Ammon's horn (tissue), 1 donor: ENCODE data around the gene C1QTNF8.
A peak's percentile ranks its signal among the peaks of the same experiment; 100 is the strongest.

Source experiments
- DNase-seq: peaks from one replicate; pipeline ENCODE4 v3.0.0-alpha.2; 2016; ENCODE audit warnings: low spot score

C1QTNF8 gene

DNA sequence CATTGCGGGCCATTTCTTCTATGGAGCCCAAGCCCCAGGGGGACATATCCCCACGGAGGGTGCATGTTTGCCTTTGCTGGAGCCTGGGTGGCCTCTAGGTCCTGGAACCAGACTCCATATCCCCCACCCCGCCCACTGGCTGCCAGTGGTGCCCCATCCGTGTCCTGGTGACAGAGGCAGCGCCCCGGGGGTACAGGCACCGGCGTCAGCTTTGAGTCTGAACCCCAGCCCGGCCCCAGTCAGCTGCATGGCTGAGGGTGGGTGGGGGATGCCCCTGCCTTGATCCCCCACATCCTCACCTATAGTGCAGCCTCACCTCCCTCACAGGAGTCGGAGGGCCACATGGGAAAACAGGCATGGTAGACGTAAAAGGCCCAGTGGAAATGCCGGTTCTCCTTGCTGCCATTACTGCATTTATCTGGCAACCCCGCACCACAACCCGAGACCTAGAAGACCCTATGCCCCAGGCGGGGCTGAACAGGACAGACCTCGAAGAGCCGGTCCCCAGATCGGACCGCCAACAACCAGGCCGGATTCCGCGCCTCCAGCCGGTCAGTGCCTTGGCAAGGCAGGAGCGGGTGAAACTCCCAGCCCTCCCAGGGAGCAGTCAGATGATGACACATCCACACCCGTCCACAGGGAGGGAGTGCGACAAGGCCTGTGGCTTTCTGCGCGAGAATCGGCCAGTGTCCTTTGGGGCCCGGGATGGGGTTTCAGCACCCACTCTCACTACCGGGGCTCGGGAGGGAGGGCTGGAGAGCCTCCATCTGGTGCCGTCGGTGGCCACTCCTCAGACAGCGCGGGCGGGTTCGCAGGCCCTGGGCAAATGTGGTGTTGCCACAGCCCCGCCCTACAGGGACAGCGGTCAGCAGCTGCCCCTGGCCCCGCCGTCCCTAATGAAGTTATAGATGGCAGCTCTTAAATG, 35.4 kb downstream of the C1QTNF8 start:
- no peak for DNase-seq

GRCh38 chr16:1059310-1059709, 36.7 kb downstream of the C1QTNF8 start:
- DNase-seq = no peak

- DNase-seq = no peak
These were observed 37.8 kb downstream of the C1QTNF8 start for GRCh38 chr16:1058216-1058615.

- DNase-seq = no peak
These were observed 38.7 kb downstream of the C1QTNF8 start for GRCh38 chr16:1057252-1057932.

DNA sequence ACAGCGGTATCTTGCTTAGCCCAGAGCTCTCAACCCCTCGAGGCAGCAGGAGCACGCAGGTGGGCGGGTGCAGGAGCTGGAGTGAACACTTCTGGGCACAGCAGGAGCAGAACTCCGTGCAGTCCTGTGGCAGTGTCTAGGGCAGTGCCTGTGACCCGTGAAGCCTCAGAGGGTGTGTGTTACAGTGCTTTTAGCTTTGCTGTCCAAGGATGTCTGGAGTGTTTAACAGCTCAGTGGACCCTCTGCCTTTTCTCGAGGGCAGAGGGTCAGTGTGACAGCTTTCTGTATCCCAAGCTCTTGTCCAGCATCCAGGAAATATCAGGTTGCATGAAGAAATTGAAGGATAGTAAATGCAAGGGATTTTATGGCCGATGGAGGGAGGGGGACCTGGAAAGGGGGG, 39.8 kb downstream of the C1QTNF8 start:
- DNase-seq = no peak

GRCh38 chr16:1055557-1055924, 40.5 kb downstream of the C1QTNF8 start:
- DNase-seq = no peak

- peak; percentile 82 for DNase-seq
These were observed 41.1 kb downstream of the C1QTNF8 start for GRCh38 chr16:1054660-1055556.

DNA sequence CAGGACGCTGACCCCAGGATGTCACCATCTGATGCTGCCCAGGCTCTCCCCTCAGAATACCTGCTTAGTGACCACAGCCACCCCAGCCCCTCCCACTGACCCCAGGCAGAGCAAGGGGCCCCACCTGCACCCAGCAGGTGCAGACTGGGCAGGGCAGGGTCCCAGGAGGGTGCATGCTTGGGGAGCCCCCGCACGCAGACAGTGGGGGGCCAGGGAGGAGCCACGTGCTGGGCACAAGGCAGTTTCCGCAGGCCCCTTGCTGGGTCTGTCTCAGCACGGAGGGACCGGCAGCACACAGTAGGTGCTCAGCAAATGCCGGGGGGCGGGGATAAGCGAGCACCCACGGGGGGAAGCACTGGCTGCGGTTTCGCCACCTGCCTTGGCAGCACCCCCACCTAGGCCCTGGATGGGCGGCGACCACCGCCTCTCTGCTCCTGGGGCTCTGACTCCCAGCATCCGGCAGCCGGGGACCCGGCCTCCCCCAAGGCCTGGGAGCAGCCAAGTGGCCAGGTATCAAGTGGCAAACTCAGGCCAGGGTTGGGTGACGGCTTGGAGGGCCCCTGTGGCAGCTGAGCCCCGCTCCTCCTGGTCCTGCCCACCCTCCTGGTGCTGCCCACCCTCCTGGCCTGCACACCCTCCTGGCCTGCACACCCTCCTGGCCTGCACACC, 42.2 kb downstream of the C1QTNF8 start:
- no peak for DNase-seq

GRCh38 chr16:1053121-1053521, 42.9 kb downstream of the C1QTNF8 start:
- no peak for DNase-seq

- DNase-seq = no peak
These were observed 43.3 kb downstream of the C1QTNF8 start for GRCh38 chr16:1052721-1053120.

GRCh38 chr16:1051446-1051845, 44.6 kb downstream of the C1QTNF8 start:
- DNase-seq = no peak

GRCh38 chr16:1050921-1051320, 45.1 kb downstream of the C1QTNF8 start:
- DNase-seq = no peak

DNA sequence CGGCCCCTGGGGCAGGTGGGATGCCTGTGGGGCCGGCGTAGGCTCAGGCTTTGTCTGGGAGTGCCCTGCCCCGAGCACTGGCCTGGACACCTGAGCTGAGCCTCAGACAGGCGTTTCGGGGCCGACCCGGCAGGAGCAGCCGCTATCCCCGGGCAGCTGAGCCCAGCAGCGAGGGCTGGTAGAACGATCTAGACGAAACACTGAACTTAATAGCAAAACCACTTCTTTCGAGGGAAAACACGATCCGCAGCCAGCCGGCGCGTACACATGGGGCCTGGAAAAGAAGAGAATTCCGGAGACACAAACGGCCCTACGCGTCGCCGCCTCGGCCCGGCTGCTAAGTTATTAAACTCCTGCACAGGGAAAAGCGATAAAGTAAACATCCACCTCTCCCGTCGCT, 45.5 kb downstream of the C1QTNF8 start:
- no peak for DNase-seq

- no peak for DNase-seq
These were observed 46.1 kb downstream of the C1QTNF8 start for GRCh38 chr16:1049976-1050247.

DNA sequence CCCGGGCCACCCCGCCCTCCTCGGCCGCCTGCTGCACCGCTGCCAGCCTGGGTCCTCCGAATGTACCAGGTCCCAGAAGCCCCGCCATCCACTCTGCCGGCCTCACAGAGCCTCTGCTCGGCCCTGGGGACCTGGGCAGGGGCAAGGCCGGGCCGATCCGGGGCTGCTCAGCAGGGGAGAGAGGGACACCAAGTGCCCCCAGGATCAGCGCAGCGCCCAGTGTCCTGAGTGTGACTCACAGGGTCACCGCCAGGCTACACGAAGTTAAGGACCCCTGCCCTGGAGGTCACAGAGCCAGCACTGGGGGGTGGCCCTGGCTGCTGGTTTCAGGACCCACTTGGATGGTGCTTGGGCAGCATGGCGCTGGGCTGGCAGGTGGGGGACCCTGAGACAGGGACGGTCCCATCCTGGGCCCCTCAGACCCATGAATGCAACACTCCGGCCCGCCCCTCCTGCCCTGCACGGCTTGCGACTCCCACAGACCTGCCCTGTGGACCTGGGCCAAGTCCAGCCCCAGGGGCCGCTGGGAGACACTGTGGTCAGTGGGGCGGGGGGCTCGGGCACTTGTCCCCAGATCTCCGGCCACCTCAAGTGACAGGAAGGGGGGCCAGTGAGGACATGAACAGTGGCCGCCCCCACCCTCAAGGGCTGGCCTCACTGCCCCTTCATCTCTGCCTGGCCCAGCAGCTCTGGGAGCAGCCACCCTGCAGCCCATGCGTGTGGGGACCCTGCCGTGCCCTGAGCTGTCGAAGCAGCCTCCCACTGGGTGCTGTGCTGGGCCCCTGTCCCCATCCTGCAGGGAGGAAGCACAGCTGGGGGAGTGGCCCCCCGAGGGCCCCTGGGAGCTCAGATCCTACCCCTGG, 46.7 kb downstream of the C1QTNF8 start:
- DNase-seq = no peak

GRCh38 chr16:1048442-1049112, 47.5 kb downstream of the C1QTNF8 start:
- DNase-seq = peak; percentile 91

DNA sequence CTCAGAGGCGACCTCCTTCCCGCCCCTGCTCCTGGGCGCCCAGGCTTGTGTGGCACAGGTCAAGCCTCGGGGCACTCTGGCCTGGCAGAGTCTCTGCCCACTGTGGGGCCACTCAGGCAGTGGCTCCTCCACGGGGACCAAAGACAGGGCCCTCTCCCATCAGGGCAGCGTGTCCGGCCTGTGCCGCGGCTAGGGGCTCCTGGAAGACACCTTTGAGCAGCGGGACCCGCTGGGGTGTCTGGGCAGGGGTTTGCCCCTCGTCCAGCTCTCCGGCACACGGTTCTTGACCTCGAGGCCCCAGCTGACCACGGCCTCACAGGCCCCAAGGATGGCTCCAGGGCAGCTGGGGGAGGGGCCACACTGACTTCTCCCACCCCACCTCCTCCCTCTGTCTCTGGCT, 48.2 kb downstream of the C1QTNF8 start:
- no peak for DNase-seq

GRCh38 chr16:1047123-1047522, 48.9 kb downstream of the C1QTNF8 start:
- DNase-seq = no peak

- peak; percentile 94 for DNase-seq
These were observed 49.8 kb downstream of the C1QTNF8 start for GRCh38 chr16:1045993-1046911.
